Brain microvascular endothelial cell (primary cell): Measurements from ENCODE around the gene CD177.
"Not testable (repeated sequence)": the region's sequence is repeated elsewhere in the genome, so short reads cannot be mapped to it uniquely, and the experiment has no call there.

Source experiments
- DNase-seq: peaks from one replicate; pipeline ENCODE4 v3.0.0-alpha.2; 2020
- H3K27ac ChIP-seq: fragments of 250-450 bp; sonication (Bioruptor Pico); 2 replicates; pipeline ENCODE4 v1.5.1; 2020; ENCODE audit warnings: mild to moderate bottlenecking, moderate library complexity
- H3K27me3 ChIP-seq: fragments of 250-450 bp; sonication (Bioruptor Pico); replicated peaks from 2 replicates; pipeline ENCODE4 v1.5.1; 2020; ENCODE audit warnings: mild to moderate bottlenecking
- H3K36me3 ChIP-seq: fragments of 250-450 bp; sonication (Bioruptor Pico); replicated peaks from 2 replicates; pipeline ENCODE4 v1.5.1; 2020; ENCODE audit warnings: mild to moderate bottlenecking
- H3K4me3 ChIP-seq: 2 replicates; pipeline ENCODE4 v1.5.1; 2011; ENCODE audit warnings: low read depth, mild to moderate bottlenecking, control low read depth, low read length, moderate library complexity
- in situ Hi-C: cut with HindIII; loops from 2 replicates; pipeline ENCODE4 v1.10.0; 2017; ENCODE audit warnings: low sequenced_read_pairs, low pct_ligation_motif_present
- TF ChIP-seq, protein P1 (sequence below): IDR thresholded peaks from 2 replicates; pipeline ENCODE4 v1.5.1; 2011; ENCODE audit warnings: low read depth, mild to moderate bottlenecking, moderate library complexity, low read length, control low read depth, inconsistent platforms; ENCODE audit errors: missing control alignments

The CD177 gene

DNA sequence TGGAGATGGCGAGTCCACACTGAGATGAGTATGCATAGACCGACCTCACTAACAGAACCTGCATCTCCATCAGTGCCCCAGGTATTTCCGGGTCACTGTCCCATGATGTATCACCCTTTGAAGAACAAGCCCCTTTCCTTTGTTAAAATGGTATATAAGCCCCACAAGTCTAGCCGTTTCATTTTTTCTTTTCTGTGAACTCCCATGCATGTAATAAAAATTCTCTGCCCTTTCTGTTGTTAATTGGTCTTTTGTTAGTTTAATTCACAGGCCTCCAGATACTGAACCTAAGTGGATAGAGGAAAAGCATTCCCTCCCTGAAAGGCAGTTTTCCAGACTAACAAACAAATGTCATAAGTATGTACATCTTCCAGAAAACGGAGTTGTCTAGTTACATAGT, 15.0 kb upstream of the CD177 start:
- Histone ChIP-seq H3K27me3 (no peaks in the 10 kb centered on the region), H3K36me3 (no peaks in the 10 kb centered on the region), H3K27ac (no peak overlapping the region), H3K4me3 (no peak overlapping the region)
- in situ Hi-C loops = no loop called here
- TF ChIP-seq, protein P1, sequence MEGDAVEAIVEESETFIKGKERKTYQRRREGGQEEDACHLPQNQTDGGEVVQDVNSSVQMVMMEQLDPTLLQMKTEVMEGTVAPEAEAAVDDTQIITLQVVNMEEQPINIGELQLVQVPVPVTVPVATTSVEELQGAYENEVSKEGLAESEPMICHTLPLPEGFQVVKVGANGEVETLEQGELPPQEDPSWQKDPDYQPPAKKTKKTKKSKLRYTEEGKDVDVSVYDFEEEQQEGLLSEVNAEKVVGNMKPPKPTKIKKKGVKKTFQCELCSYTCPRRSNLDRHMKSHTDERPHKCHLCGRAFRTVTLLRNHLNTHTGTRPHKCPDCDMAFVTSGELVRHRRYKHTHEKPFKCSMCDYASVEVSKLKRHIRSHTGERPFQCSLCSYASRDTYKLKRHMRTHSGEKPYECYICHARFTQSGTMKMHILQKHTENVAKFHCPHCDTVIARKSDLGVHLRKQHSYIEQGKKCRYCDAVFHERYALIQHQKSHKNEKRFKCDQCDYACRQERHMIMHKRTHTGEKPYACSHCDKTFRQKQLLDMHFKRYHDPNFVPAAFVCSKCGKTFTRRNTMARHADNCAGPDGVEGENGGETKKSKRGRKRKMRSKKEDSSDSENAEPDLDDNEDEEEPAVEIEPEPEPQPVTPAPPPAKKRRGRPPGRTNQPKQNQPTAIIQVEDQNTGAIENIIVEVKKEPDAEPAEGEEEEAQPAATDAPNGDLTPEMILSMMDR = no peak
- no peak for DNase-seq

DNA sequence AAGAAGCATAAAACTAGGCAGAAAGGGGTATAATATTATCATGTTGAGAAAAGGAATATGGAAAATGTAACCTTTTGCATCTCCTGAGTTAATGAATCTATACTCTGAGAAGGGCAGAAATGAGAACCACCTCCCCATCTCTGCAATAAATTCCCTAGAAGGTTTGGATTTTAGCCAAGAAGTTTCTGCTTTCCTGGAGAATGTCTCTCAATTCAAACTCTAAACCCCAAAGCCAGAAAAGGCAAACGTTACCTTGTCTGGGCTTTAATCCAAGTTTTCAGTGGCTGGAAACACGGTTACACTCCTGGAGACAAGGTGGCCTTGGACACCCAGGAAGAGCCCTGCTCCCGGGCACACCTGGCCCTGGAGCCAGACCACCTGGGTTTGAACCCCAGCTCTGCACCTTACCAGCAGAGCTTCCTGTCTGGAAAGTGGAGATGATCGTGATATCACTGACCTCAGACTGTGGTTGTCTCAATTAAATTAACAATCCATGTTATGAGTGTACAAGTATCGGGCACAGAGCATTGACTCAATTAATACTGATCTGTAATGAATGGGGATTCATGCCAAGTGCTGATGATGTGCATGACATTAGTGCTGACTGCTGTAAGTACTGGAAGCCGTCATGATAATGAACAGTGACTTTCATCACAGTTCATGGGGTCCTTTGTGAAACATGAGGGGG, 14.1 kb upstream of the CD177 start:
- in situ Hi-C loops, H3K27me3 ChIP-seq, H3K4me3 ChIP-seq: not testable (repeated sequence)

DNA sequence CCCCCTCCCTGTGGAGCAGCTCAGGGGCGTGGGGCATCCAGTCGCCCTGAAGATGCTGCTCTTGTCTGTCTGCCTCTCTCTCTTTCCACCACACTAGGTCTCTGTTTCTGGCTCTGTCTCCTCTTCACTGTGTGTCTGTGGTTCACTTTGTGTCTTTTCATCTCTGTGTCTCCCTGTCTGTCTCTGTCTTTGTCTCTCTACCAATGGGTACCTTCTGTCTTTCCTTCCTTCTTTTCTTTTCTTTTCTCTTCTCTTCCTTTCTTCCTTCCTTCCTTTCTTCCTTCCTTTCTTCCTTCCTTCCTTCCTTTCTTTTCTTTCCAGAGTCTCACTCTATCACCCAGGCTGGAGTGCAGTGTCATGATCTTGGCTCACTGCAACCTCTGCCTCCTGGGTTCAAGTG, 13.4 kb upstream of the CD177 start:
- H3K4me3 ChIP-seq, H3K36me3 ChIP-seq, DNase-seq, H3K27me3 ChIP-seq, in situ Hi-C loops, H3K27ac ChIP-seq: not testable (repeated sequence)

More for the DNA sequence above, 14.1 kb upstream of the CD177 start:
- not testable (repeated sequence) for H3K36me3 ChIP-seq, H3K27ac ChIP-seq, DNase-seq

DNA sequence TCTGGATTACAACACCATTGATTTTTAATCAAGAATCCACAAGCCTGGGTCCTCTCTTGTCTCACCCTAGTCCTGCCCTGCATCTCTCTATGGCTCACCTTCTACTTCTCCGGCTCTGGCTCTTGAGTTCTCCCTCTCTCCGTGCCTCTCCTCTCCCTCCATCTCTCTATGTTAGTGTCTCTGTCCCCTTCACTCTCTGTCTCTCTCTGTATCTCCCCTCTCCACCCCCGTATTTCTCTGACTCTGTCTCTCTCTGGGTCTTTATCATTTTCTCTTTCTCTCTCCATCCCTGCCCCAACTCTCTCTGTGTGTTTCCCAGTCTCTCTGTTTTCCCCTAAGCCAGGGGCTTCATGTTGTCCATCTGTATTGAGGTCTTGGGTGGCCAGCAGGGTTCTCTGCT, 12.4 kb upstream of the CD177 start:
- in situ Hi-C loops, H3K4me3 ChIP-seq, H3K27me3 ChIP-seq, DNase-seq, H3K27ac ChIP-seq, H3K36me3 ChIP-seq: not testable (repeated sequence)

DNA sequence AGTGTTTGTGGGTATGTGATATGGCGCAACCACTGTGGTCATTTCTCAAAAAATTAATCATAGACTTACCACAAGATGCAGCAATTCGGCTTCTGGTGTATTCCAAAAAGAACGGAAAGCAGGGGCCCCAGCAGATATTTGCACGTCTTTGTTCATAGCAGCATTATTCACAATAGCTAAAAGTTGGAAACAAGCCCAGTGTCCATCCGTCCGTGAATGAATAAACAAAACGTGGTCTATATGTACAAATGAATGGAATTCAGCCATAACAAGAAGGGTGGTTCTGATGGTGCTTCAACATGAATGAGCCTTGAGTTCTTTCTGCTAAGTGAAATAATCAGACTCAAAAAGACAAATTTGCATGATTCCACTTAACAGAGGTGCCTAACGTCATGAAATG, 11.4 kb upstream of the CD177 start:
- H3K4me3 ChIP-seq, in situ Hi-C loops, H3K36me3 ChIP-seq, H3K27ac ChIP-seq, H3K27me3 ChIP-seq, DNase-seq: not testable (repeated sequence)

DNA sequence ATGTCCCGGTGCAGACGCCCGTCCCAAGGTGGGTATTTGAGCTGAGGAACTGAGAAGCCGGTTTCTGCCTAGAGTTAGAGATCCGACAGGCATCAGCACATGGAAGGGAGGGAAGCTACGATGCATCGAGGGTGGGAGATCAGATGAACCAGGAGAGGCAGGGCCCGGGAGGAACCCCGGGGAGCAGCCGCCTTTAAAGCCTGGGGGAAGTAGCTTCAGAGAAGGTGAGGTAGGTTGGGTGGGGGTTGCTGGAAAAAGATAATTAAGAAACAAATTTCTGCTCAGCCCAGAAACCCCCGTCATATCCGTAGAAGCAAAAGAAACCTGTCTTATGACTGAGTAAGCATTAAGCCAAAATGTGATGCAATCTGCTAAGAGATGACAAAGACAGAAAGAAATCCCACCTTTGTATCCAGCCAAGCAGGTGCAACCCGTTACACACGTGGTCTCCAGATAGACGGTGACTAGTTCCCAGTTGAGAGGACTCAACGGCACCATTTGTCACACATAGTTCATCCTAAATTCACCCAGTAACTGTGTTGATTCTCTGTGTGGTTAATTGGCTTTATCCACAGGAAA, 9.1 kb upstream of the CD177 start:
- H3K36me3 ChIP-seq, H3K4me3 ChIP-seq, DNase-seq, in situ Hi-C loops, H3K27ac ChIP-seq, H3K27me3 ChIP-seq: not testable (repeated sequence)

DNA sequence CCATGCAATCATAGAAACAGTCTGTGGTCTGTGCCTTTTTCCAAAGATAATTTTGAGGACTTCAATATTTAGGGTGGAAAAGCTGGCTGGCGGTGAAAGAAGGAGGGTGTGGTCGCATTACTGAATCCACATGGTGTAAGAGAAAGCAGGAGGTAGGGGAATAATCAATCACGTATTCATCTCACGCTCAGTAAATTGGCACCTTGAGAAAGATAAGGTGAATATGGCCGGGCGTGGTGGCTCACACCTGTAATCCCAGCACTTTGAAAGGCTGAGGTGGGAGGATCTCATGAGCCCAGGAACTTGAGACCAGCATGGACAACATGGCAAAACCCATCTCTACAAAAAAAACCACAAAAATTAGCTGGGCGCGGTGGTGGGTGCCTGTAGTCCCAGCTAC, 3.7 kb upstream of the CD177 start:
- H3K27me3 ChIP-seq, DNase-seq, H3K27ac ChIP-seq, H3K4me3 ChIP-seq, H3K36me3 ChIP-seq, in situ Hi-C loops: not testable (repeated sequence)

DNA sequence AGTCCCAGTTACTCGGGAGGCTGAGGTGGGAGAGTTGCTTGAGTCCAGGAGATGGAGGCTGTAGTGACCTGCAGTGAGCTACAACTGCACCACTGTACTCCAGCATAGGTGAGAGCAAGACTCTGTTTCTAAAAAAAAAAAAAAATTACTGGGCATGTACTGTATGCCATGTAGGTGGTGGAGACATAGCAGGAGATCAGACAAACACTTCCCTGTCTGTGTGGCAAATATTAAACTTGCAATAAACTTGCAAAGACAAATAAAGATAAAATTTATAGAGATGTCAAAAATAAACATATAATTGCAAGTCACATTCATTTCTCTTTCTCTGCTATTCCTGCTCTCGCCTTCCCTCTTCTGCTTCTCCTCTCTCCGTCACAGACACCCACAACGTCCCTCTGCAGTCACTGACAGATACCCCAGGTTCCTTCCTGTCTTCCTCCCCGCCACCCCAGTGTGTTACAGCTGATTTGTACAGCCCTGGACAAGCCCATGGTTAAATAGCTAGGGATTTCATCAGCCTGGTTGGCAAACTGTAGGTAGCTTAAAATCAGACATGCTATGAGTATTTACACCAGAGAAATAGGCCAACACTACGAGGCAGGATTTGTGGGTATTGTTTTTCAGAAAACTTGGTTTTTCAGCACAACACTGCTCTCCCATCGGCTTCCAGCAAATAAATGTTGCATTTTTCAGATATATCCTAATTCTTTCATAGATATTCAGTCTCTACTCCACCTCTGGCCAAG, 1.3 kb upstream of the CD177 start:
- TF ChIP-seq, protein P1 = no peak
- in situ Hi-C loops = no loop called here
- H3K4me3 ChIP-seq = no peak overlapping the region
- no peak for DNase-seq
- peaks cover 5% of the 10 kb centered on the region for H3K27me3 ChIP-seq
- H3K36me3 ChIP-seq = no peaks in the 10 kb centered on the region
- no peak overlapping the region for H3K27ac ChIP-seq

DNA sequence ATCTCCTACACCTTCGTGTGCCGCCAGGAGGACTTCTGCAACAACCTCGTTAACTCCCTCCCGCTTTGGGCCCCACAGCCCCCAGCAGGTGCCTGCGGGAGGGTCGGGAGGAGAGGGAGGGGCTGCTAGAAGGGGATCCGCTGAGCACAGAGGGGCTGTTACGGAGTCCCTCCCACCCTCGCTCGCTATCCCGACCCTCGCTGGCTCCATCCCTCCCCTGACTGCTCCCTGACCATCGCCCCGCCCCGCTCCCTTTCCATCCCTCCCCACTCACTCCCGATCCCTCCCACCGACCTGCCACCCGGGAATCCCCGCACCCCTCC, 780 bp downstream of the CD177 start:
- H3K27me3 ChIP-seq = peaks cover 5% of the 10 kb centered on the region
- H3K4me3 ChIP-seq = no peak overlapping the region
- H3K27ac ChIP-seq = no peak overlapping the region
- in situ Hi-C loops = no loop called here
- TF ChIP-seq, protein P1 = no peak
- H3K36me3 ChIP-seq = no peaks in the 10 kb centered on the region
- DNase-seq = no peak

DNA sequence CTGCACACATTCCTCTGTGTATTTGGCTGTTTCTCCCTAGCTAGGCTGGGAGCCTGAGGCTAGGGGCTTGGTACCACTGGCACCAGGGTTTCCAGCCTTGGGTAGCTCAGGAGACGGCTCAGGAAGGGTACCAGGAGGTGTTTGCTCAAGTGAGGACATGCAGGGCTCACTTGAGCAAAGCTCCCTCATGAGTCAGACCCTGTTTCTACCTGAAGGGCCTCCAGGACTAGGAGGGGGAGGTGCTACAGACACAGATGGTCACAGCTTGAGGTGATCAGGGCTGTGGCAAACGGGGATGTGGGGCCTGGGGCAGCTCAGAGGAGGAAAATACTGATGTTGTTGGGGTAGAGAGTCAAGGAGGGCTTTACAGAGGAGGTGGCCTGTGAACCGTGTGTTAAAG, 3.3 kb downstream of the CD177 start:
- H3K27ac ChIP-seq, H3K36me3 ChIP-seq, H3K27me3 ChIP-seq, DNase-seq, in situ Hi-C loops, H3K4me3 ChIP-seq: not testable (repeated sequence)
